Lung (tissue), 12 donors: ENCODE measurements around the gene CHFR. TPM values are rescaled to one million over a fixed set of nuclear protein-coding genes. Genes with fewer than 3 reads are reported as not detected.
"Not testable (repeated sequence)": the region's sequence is repeated elsewhere in the genome, so short reads cannot be mapped to it uniquely, and the experiment has no call there.

ENCODE experiments used
- ATAC-seq: fragments of 200-7000 bp; cut with Tn5 transposase; one replicate; pipeline ENCODE4 v1.9.1; 2020; ENCODE audit warnings: moderate number of reproducible peaks; ENCODE audit not compliant: insufficient read depth, low FRiP score
- DNase-seq, 3 donors: peaks; one replicate each; pipeline ENCODE4 v3.0.0-alpha.2; 2013 to 2017
- H3K27ac ChIP-seq, 2 donors: one replicate each; pipeline ENCODE4 v1.5.1; 2013; ENCODE audit warnings: mild to moderate bottlenecking in 2 of 2, moderate library complexity in 2 of 2, control low read depth in 1 of 2, inconsistent platforms in 1 of 2, low read depth in 1 of 2, low read length in 1 of 2
- H3K27me3 ChIP-seq, 3 donors: one replicate each; pipeline ENCODE4 v1.5.1; 2013; ENCODE audit warnings: low read length in 2 of 3; ENCODE audit not compliant: control insufficient read depth in 3 of 3, insufficient read depth in 3 of 3
- H3K36me3 ChIP-seq, 4 donors: one replicate each; pipeline ENCODE4 v1.5.1; 2013; ENCODE audit warnings: low read length in 4 of 4, mild to moderate bottlenecking in 1 of 4, moderate library complexity in 1 of 4; ENCODE audit not compliant: control insufficient read depth in 4 of 4, insufficient read depth in 4 of 4
- H3K4me1 ChIP-seq, 5 donors: one replicate each; pipeline ENCODE4 v1.5.1; 2013; ENCODE audit warnings: low read length in 5 of 5, mild to moderate bottlenecking in 2 of 5, moderate library complexity in 1 of 5; ENCODE audit not compliant: control insufficient read depth in 5 of 5, insufficient read depth in 5 of 5
- H3K4me3 ChIP-seq: one replicate; pipeline ENCODE4 v1.5.1; 2013; ENCODE audit warnings: mild to moderate bottlenecking, control low read depth, moderate library complexity
- H3K9ac ChIP-seq, 2 donors: one replicate each; pipeline ENCODE4 v1.5.1; 2013; ENCODE audit warnings: low read length in 2 of 2, control low read depth in 1 of 2; ENCODE audit not compliant: insufficient read depth in 1 of 2
- H3K9me3 ChIP-seq, 4 donors: one replicate each; pipeline ENCODE4 v1.5.1; 2013; ENCODE audit warnings: low read length in 3 of 4, mild to moderate bottlenecking in 1 of 4, moderate library complexity in 1 of 4; ENCODE audit not compliant: control insufficient read depth in 4 of 4, insufficient read depth in 3 of 4
- CTCF ChIP-seq: IDR thresholded peaks from 2 replicates; pipeline ENCODE4 v1.5.1; 2012; ENCODE audit warnings: mild to moderate bottlenecking; ENCODE audit errors: control extremely low read depth, extremely low read depth
- WGBS, 2 donors: extraction: QIAGEN DNeasy Blood & Tissue Kit; methylation state at CpG; one replicate each; pipeline ENCODE4 v1.1.7; 2013; 5-methylcytosine and 5-hydroxymethylcytosine counted together
- polyA plus RNA-seq, 2 donors: library from polyadenylated mRNA; stranded (reverse); fragments of 200-250 nt; gene quantifications; one replicate each; pipeline ENCODE4 v1.2.1, GENCODE V29; 2013
- total RNA-seq, 2 donors: library from RNA; depleted of rRNA in 1 of 2; stranded (reverse); fragments of >200 nt in 1 of 2; gene quantifications; one replicate each; pipeline ENCODE4 v1.2.1, GENCODE V29; 2014 to 2021
- donor health status: control.
- donor health status: control.
- donor health status: Bipolar disorder and iron deficiency.
- donor health status: healthy.
- donor health status: DM: yes; HTN: yes; CAD: no.

The CHFR gene
- total and polyA plus RNA-seq, 4 donors: 35.1 to 59.9 (median 40.3) TPM

DNA sequence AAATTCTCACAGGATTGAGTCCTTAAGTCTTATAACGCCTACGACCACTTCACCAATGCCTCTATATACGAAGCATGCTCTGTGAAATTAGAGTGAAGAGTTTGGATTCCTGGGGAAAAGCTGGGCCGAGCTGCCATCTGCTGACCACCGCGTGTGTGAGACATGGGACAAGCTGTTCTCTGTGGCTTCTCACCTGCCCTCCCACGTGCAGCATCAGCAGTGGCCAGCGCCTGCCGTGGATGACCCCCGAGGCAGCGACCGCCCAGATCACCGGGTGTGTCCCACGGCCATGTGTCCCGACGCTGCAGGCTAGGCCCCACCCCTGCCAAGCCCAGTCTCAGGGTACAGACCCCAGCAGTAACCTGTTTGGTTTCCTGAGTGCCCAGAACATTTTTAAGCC is 37.1 kb downstream of the CHFR start:
- no peak for TF ChIP-seq CTCF
- no peaks in the 10 kb centered on the region for H3K27me3 ChIP-seq
- no peak overlapping the region for H3K9ac ChIP-seq
- no peak for ATAC-seq
- WGBS, 2 donors: 90 to 97% methylated on average over 16 of the region's 16 CpGs
- H3K27ac ChIP-seq: no peak overlapping the region
- peaks cover 0 to 3% (median 0%) of the 10 kb centered on the region in 4 donors for H3K9me3 ChIP-seq
- no peak overlapping the region for H3K4me3 ChIP-seq
- no peak for DNase-seq
- H3K4me1 ChIP-seq: no peaks in the 10 kb centered on the region
- H3K36me3 ChIP-seq: peaks cover 14 to 69% (median 19%) of the 10 kb centered on the region in 4 donors

DNA sequence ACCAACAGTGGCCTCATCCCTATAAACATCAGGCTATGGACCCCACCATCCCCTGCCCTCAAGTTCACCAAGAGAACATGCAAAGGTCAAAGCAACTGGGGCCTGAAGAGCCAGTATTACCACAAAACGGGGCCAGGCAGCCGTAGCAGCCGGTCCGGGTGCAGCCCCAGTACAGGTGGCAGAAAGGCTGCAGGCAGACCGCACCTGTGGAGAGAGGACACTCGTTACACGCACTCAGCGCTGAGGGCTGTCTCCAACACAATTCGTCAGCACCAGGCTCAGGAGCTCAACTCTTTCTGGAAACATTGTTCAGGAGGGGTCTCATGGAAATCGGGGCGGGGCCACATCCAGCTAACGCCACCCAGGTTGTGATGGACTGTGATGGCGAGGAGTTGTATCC is 38.9 kb downstream of the CHFR start:
- no peak for DNase-seq
- no peak overlapping the region for H3K9ac ChIP-seq
- H3K4me3 ChIP-seq: no peak overlapping the region
- WGBS, 2 donors: 96 to 97% methylated on average over 13 of the region's 13 CpGs
- H3K27ac ChIP-seq: no peak overlapping the region
- peaks cover 0 to 3% (median 0%) of the 10 kb centered on the region in 4 donors for H3K9me3 ChIP-seq
- no peak for ATAC-seq
- H3K36me3 ChIP-seq: peaks cover 10 to 68% (median 17%) of the 10 kb centered on the region in 4 donors
- no peaks in the 10 kb centered on the region for H3K4me1 ChIP-seq
- TF ChIP-seq CTCF: no peak
- no peaks in the 10 kb centered on the region for H3K27me3 ChIP-seq

DNA sequence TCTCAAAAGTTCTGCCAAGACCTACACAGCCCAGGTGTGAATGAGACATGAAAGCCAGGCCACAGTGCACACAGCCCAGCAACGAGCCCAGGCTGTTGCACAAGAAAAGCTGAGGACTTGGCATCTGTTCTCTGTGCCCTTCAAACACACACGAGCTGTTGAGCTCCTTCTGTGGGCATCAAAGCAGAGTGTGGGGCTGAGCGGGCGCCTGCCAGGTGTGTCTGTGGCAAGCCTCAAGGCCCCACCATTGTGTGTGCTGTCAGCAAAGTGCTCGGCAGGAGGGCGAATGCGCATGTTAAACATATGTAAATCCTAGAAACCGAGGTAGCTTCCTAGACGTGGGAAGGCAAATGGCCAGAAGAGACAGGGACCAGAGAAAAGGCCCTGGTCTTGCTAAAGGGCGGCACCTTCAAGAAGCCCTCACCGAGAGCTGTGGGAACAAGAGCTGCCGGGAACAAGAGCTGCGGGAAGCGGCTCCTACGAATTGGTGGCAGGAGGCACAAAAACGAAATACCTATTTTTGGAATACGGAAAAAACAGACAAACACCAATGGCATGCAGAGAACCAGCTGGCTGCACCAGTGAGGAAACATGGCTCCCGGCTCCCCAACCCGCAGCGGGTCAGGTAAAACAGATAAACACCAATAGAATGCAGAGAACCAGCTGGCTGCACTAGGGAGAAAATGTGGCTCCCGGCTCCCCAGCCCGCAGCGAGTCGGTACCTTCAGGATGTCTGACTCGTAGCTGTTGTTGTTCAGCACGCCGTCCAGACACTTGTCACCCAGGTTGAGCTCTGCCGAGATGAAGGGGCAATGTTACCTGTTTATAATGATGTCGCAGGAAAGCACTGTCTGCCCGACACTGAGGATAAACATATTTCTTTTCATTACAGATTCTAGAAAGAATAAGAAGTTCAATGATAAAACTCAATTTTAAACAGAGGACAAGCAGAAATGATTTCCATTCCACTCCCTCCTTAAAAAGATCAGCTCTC is 39.7 kb downstream of the CHFR start:
- DNase-seq: no peak

DNA sequence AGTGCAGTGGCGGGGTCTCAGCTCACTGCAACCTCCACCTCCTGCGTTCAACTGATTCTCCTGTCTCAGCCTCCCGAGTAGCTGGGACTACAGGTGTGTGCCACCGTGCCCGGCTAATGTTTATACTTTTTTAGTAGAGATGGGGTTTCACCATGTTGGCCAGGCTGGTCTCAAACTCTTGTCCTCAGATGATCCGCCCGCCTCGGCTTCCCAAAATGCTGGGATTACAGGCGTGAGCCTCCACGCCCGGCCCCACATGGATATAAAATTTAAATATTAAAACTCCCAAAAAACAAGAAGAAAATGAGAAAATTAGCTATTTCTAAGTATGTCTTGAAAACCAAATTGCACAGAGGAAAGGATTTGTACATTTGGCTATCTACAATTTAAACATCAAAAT is 42.7 kb downstream of the CHFR start:
- not testable (repeated sequence) for ATAC-seq, H3K4me3 ChIP-seq, H3K9ac ChIP-seq, H3K27ac ChIP-seq, DNase-seq, H3K9me3 ChIP-seq, H3K4me1 ChIP-seq, H3K27me3 ChIP-seq
- peaks cover 9 to 68% (median 18%) of the 10 kb centered on the region in 4 donors for H3K36me3 ChIP-seq
- WGBS, 2 donors: 94 to 98% methylated on average over 11 of the region's 11 CpGs

More for the DNA sequence above, 39.7 kb downstream of the CHFR start:
- no peaks in the 10 kb centered on the region for H3K4me1 ChIP-seq
- TF ChIP-seq CTCF: no peak
- peaks cover 8 to 65% (median 16%) of the 10 kb centered on the region in 4 donors for H3K36me3 ChIP-seq
- no peak overlapping the region for H3K9ac ChIP-seq
- WGBS, 2 donors: 85 to 89% methylated on average over 30 of the region's 30 CpGs
- ATAC-seq: no peak
- H3K4me3 ChIP-seq: no peak overlapping the region
- H3K9me3 ChIP-seq: peaks cover 0 to 3% (median 0%) of the 10 kb centered on the region in 4 donors
- no peaks in the 10 kb centered on the region for H3K27me3 ChIP-seq
- H3K27ac ChIP-seq: no peak overlapping the region
